HUES64 (cell line): Measurements from ENCODE around the gene EPN2.

Experiments
- H3K27ac ChIP-seq: 2 replicates; pipeline ENCODE4 v1.7.0; 2013; ENCODE audit warnings: low read depth, low read length, inconsistent platforms
- H3K27me3 ChIP-seq: 2 replicates; pipeline ENCODE4 v1.6.1; 2013; ENCODE audit warnings: mild to moderate bottlenecking, low read length; ENCODE audit not compliant: insufficient read depth
- H3K36me3 ChIP-seq: 2 replicates; pipeline ENCODE4 v1.6.1; 2013; ENCODE audit warnings: mild to moderate bottlenecking, low read length; ENCODE audit not compliant: insufficient read depth
- H3K4me1 ChIP-seq: 2 replicates; pipeline ENCODE4 v1.6.1; 2013; ENCODE audit warnings: mild to moderate bottlenecking, low read length, moderate library complexity; ENCODE audit not compliant: insufficient read depth
- H3K4me3 ChIP-seq: 2 replicates; pipeline ENCODE4 v1.5.1; 2013; ENCODE audit warnings: mild to moderate bottlenecking, low read length, moderate library complexity
- H3K9ac ChIP-seq: 2 replicates; pipeline ENCODE4 v1.6.1; 2013; ENCODE audit warnings: mild to moderate bottlenecking, low read depth, low read length
- H3K9me3 ChIP-seq: 2 replicates; pipeline ENCODE4 v1.6.1; 2013; ENCODE audit warnings: low read depth, low read length; ENCODE audit not compliant: insufficient read depth
- WGBS: fragments of 150-250, 120-280 bp; methylation state at CpG from one replicate; pipeline ENCODE4 v1.1.7; 2013; ENCODE audit warnings: missing lambda C conversion rate; 5-methylcytosine and 5-hydroxymethylcytosine counted together

EPN2 gene

DNA sequence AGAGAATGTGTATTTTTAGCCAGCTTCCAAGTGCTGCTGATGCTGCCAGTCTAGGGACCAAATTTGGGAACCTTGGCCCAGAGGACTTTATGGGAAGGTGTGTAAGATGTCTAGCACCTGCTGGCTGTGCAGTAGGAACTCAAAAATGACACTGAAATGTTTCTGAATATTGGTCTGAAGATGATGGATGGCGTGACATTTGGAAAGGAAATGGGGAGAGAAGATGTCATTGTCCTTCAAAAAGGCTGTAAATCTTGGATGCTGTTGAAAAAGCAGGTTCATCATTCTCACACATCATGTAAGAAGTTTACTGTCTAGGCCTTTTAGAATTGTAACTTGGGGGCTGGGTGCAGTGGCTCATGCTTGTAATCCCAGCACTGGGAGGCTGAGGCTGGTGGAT, 6.7 kb downstream of the EPN2 start:
- H3K4me3 ChIP-seq: no peak overlapping the region
- H3K27ac ChIP-seq: no peak overlapping the region
- H3K36me3 ChIP-seq: peaks cover 3% of the 10 kb centered on the region; the same call in 1 of the 2 replicates
- peaks cover 25% of the 10 kb centered on the region for H3K4me1 ChIP-seq
- 91% methylated on average over 1 of the region's 1 CpG for WGBS
- no peaks in the 10 kb centered on the region for H3K27me3 ChIP-seq
- no peaks in the 10 kb centered on the region for H3K9me3 ChIP-seq
- no peak overlapping the region for H3K9ac ChIP-seq

DNA sequence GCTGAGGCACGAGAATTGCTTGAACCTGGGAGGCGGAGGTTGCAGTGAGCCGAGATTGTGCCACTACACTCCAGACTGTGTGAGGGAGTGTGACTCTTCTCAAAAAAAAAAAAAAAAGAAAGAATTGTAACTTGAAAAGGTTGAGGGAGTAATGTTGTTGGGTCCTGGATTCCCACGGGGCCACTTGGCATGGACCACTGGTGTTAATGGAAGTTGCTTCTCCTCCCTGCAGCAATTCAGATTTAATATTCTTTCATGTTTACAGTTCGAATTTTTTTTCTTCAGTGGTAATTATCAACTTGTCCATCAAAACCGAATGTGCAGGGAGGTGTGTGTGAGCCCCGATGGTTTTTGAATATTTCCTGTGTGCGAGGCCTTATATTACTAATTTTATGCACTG, 7.2 kb downstream of the EPN2 start:
- Histone ChIP-seq H3K27me3 (no peaks in the 10 kb centered on the region), H3K4me1 (peaks cover 24% of the 10 kb centered on the region), H3K9me3 (no peaks in the 10 kb centered on the region), H3K36me3 (peaks cover 3% of the 10 kb centered on the region; the same call in 1 of the 2 replicates), H3K4me3 (no peak overlapping the region), H3K27ac (no peak overlapping the region), H3K9ac (no peak overlapping the region)
- WGBS: 95% methylated on average over 8 of the region's 8 CpGs

DNA sequence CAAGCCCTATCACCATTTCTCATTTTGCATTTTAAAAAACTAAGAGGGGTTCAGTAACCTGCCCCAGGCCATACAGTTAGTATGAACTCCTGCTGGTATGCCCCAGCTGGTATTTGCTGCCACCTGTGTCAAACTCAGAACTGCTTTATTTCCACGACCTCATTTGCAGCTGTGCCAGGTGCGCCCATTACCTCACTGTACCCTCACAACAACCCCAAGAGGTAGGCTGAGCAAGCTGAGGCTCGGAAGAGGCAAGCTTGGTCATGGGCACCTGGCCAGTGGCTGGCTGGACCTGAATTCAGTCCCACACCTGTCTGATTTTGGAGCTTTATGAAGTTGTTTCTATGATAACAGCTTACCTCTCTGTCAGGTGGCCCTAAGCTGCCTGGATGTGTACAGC, 7.6 kb downstream of the EPN2 start:
- no peaks in the 10 kb centered on the region for H3K27me3 ChIP-seq
- H3K4me1 ChIP-seq: peaks cover 24% of the 10 kb centered on the region
- H3K27ac ChIP-seq: no peak overlapping the region
- H3K9ac ChIP-seq: no peak overlapping the region
- H3K4me3 ChIP-seq: no peak overlapping the region
- H3K36me3 ChIP-seq: peaks cover 3% of the 10 kb centered on the region; the same call in 1 of the 2 replicates
- 93% methylated on average over 3 of the region's 3 CpGs for WGBS
- H3K9me3 ChIP-seq: no peaks in the 10 kb centered on the region

DNA sequence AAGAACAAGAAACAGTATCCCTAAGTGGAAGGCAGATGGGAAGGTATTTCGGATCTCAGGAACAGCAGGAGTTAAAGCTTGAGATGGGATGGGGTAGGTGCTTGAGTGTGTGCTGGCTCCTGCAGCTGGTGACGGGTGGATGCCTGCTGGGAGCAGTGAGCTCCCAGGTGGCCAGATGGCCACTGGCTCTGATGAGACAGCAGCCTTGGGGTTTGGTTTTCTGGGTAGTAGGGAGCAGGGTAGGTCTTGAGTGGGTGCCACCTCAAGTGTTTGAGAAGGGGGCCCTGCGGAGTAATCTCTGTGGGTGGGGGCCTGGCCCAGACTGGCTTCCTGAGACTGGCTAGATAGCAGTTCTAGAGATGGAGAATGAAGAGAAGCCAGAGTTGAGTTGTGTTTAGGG, 10.3 kb downstream of the EPN2 start:
- Histone ChIP-seq H3K9me3 (no peaks in the 10 kb centered on the region), H3K9ac (no peak overlapping the region), H3K27me3 (no peaks in the 10 kb centered on the region), H3K4me3 (no peak overlapping the region), H3K4me1 (peaks cover 21% of the 10 kb centered on the region), H3K36me3 (no peaks in the 10 kb centered on the region), H3K27ac (no peak overlapping the region)
- WGBS: 76% methylated on average over 3 of the region's 3 CpGs

DNA sequence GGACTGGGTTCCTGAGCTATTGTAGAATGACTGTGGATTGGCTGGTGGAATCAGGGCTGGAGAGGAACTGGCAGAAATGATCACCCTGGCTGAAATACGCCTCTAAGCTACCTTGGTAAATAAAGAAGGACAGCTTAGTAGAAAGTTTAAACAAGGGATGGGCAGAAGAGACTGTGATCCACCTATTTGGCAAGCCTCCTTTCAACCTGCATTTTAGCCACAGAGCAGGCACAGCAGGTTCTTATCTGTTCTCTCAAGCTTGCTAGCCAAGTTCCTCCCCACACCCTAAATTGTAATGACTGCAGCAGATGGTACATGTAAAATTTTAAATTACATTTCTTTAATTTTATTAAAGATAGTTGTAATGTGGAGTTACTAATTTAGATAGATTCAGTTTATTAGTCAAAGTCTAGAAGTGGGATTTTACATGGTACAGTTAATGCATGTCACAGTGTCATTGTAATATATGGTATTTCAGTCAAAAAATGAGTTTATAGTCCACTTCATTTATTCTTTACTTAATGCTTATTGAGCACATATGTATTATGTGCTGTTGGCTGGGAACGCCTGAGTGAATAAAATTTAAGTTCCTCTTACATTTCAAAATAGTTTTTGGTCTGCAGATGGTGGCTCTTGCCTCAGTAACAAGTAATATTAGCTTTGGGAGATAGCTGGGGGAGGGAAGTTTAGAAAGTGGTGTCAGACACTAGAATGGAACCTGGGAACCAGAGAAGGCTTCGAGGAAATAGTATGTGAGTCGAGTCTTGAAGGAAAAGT, 11.2 kb downstream of the EPN2 start:
- WGBS: 85% methylated on average over 3 of the region's 4 CpGs
- no peak overlapping the region for H3K9ac ChIP-seq
- H3K4me1 ChIP-seq: peaks cover 17% of the 10 kb centered on the region
- no peaks in the 10 kb centered on the region for H3K27me3 ChIP-seq
- H3K27ac ChIP-seq: no peak overlapping the region
- 0 out of 2 replicates have a peak, but pooled peaks cover 6% of the 10 kb centered on the region for H3K9me3 ChIP-seq
- H3K36me3 ChIP-seq: 0 out of 2 replicates have a peak, but pooled peaks cover 3% of the 10 kb centered on the region
- no peak overlapping the region for H3K4me3 ChIP-seq

DNA sequence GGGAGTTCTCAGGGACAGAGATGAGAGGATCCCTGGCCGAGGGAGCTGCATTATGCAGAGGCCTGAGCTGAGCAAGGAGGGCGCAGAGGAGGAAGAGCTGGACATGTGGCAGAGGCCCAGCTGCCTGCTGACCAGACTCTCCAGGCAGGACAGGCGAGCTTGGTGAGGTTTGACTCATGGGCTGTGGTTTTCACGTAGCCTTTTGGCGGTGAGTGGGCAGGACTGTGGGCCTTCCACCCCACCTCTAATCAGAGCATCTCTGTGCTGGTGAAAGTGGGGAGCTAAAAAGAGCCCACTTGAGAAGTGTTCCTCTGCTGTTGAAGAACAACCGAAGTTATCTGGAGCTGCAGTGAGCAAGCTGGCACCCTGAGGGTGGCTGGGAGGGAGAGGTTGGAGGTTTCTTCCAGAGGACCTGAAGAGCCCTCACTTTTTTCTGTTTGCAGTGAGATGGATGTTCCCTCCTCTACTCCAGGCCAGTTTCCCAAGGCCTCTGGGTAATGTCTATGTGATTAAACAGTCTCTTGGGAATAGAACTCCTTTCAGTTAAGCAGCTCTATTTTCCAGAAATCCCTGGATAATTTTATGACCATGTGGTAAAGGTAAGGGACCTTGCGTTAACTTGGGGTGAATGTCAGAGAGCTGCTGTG, 11.9 kb downstream of the EPN2 start:
- Histone ChIP-seq H3K27ac (no peak overlapping the region), H3K9me3 (0 out of 2 replicates have a peak, but pooled peaks cover 6% of the 10 kb centered on the region), H3K4me1 (peaks cover 17% of the 10 kb centered on the region), H3K4me3 (no peak overlapping the region), H3K36me3 (0 out of 2 replicates have a peak, but pooled peaks cover 3% of the 10 kb centered on the region), H3K9ac (no peak overlapping the region), H3K27me3 (no peaks in the 10 kb centered on the region)
- 92% methylated on average over 7 of the region's 7 CpGs for WGBS

DNA sequence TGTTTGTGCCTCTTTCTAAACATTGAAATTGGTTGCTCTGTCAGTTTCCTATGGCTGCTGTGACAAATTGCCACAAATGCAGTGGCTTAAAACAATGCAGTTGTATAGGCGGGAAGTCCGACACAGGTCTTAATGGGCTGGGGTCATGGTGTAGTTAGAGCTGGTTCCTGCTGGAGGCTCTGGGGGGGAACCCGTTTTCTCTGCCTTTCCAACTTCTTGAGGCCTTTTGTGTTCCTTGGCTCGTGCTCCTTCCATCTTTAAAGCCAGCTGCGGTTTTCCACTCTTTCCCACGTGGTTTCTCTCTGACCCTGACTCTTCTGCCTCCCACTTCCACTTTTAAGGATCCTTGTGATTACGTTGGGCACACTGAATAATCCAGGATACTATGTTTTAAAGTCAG, 12.5 kb downstream of the EPN2 start:
- no peak overlapping the region for H3K27ac ChIP-seq
- 0 out of 2 replicates have a peak, but pooled peaks cover 3% of the 10 kb centered on the region for H3K36me3 ChIP-seq
- H3K9me3 ChIP-seq: 0 out of 2 replicates have a peak, but pooled peaks cover 6% of the 10 kb centered on the region
- H3K27me3 ChIP-seq: no peaks in the 10 kb centered on the region
- no peak overlapping the region for H3K4me3 ChIP-seq
- WGBS: 92% methylated on average over 7 of the region's 7 CpGs
- H3K4me1 ChIP-seq: peaks cover 17% of the 10 kb centered on the region
- H3K9ac ChIP-seq: no peak overlapping the region

DNA sequence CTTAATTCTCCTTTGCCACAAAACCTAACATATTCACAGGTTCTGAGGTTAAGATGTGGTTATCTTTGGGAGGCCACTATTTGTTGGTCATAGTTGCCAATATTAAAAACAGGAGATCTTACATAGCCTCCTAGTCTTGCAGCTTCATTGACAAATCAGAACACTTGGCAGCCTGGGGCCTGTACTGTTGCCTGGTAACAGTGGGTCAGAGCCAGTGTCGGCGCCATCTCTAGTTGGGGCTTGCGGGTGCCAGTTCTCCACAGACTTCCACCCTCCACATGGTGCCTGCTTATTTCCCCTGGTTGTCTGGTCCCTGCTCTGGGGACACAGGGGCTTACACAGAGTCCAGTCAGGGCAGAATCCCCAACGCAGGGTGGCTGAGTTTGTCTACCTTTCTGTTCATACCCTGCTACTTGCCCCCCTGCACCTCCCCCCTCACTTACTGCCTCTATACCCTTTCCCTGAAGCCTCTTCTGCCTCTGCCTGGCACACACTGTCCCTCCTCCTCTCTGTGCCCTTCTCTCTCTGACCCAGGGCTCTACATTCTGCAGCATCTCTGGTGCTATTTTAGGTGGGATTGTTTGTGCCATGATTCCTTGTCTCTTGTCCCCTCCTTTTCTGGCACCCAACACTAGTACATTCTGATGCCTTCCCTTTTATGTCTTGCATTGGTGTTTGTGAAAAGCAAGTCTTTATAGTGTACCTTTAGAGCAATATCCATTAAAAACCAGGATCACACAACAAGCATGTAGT, 13.4 kb downstream of the EPN2 start:
- Histone ChIP-seq H3K9me3 (0 out of 2 replicates have a peak, but pooled peaks cover 6% of the 10 kb centered on the region), H3K27ac (no peak overlapping the region), H3K36me3 (0 out of 2 replicates have a peak, but pooled peaks cover 3% of the 10 kb centered on the region), H3K4me1 (peaks cover 17% of the 10 kb centered on the region), H3K9ac (no peak overlapping the region), H3K4me3 (no peak overlapping the region), H3K27me3 (no peaks in the 10 kb centered on the region)
- 97% methylated on average over 4 of the region's 4 CpGs for WGBS

DNA sequence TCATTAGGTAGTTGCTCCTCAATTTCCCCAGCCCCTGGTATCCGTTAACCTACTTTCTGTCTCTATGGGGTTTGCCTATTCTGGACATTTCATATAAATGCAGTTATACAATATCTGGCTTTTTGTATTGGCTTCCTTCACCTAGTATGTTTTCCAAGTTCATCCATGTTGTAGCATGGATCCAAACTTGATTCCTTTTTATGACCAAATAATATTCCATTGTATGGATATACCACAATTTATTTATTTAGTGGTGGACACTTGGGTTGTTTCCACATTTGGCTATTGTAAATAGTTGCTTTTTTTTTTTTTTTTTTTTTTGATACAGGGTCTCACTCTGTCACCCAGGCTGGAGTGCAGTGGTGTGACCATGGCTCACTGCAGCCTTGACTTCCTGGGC, 15.9 kb downstream of the EPN2 start:
- H3K4me1 ChIP-seq: peaks cover 5% of the 10 kb centered on the region
- no peak overlapping the region for H3K4me3 ChIP-seq
- H3K27ac ChIP-seq: no peak overlapping the region
- no peak overlapping the region for H3K9ac ChIP-seq
- 0 out of 2 replicates have a peak, but pooled peaks cover 6% of the 10 kb centered on the region for H3K9me3 ChIP-seq
- WGBS: 93% methylated on average over 1 of the region's 1 CpG
- no peaks in the 10 kb centered on the region for H3K27me3 ChIP-seq
- H3K36me3 ChIP-seq: 0 out of 2 replicates have a peak, but pooled peaks cover 3% of the 10 kb centered on the region

DNA sequence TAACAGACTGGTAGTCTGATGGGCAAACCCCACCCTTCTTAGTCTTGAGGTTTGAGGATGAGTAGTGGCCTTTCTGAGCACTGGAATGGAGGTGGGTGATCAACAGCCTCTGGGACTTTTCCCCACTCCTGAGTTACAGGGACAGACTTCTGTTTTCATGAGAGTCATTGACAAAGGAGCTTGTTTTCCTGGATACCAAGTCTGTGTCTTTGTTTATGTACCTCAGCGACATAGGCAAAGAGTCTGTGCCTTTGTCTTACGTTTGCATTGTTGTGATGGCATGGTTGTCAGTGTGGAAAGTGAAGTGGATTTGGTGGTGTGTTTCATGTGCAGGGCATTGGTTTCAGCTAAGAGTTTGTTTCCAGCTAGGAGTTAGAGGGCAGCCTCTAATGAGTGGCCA, 17.5 kb downstream of the EPN2 start:
- Histone ChIP-seq H3K4me1 (no peaks in the 10 kb centered on the region; the same call in 1 of the 2 replicates), H3K27me3 (no peaks in the 10 kb centered on the region), H3K9me3 (0 out of 2 replicates have a peak, but pooled peaks cover 6% of the 10 kb centered on the region), H3K4me3 (no peak overlapping the region), H3K36me3 (0 out of 2 replicates have a peak, but pooled peaks cover 3% of the 10 kb centered on the region), H3K9ac (no peak overlapping the region), H3K27ac (no peak overlapping the region)
- 82% methylated on average over 2 of the region's 2 CpGs for WGBS

DNA sequence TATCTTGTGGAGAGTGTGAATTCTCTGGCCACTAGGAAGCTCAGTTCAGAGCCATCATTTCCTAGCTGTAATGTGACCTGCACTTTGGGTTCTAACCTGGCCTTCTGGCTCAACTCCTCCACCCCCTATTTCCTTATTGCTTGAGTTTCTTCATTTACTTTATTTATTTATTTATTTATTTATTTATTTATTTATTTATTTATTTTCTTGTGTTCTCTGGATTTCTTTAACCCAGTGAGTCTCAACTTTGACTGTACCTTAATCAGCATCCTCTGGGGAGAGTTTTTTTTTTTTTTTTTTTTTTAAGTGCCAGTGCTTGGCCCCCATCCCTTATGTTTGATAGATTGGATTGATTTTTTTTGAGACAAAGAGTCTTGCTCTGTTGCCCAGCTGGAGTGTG, 18.1 kb downstream of the EPN2 start:
- no peak overlapping the region for H3K9ac ChIP-seq
- H3K9me3 ChIP-seq: 0 out of 2 replicates have a peak, but pooled peaks cover 6% of the 10 kb centered on the region
- H3K36me3 ChIP-seq: 0 out of 2 replicates have a peak, but pooled peaks cover 3% of the 10 kb centered on the region
- no peaks in the 10 kb centered on the region for H3K27me3 ChIP-seq
- H3K4me3 ChIP-seq: no peak overlapping the region
- H3K27ac ChIP-seq: no peak overlapping the region
- H3K4me1 ChIP-seq: no peaks in the 10 kb centered on the region; the same call in 1 of the 2 replicates
